SK-N-MC (cell line): ENCODE measurements around the gene CDC42BPB.

Experiments
- EZH2 ChIP-seq: fragments of 200-600 bp; sonication (generic); IDR thresholded peaks from one replicate; pipeline ENCODE4 v1.6.1; 2017; ENCODE audit warnings: antibody characterized with exemption
- POLR2AphosphoS5 ChIP-seq: IDR thresholded peaks from 2 replicates; pipeline ENCODE4 v1.6.1; 2012; ENCODE audit warnings: mild to moderate bottlenecking, low read depth, low read length, borderline replicate concordance

GRCh38 chr14:103016071-103016470 lies 41.3 kb downstream of the CDC42BPB start:
- no peak for TF ChIP-seq EZH2
- no peak for TF ChIP-seq POLR2AphosphoS5
